Kidney epithelial cell (primary cell): ENCODE data around the gene KMT2C. TPM values are rescaled to one million over a fixed set of nuclear protein-coding genes. Genes with fewer than 3 reads are reported as not detected.
"Not testable (repeated sequence)": the region's sequence is repeated elsewhere in the genome, so short reads cannot be mapped to it uniquely, and the experiment has no call there.

Experiments used
- DNase-seq: peaks from one replicate; pipeline ENCODE4 v3.0.0-alpha.2; 2010; ENCODE audit warnings: low read depth
- H3K27me3 ChIP-seq: 2 replicates; pipeline ENCODE4 v1.6.0; 2011; ENCODE audit warnings: low read length; ENCODE audit not compliant: control insufficient read depth, insufficient read depth
- H3K36me3 ChIP-seq: 2 replicates; pipeline ENCODE4 v1.5.1; 2011; ENCODE audit warnings: low read length; ENCODE audit not compliant: control insufficient read depth, insufficient read depth
- H3K4me3 ChIP-seq: 2 replicates; pipeline ENCODE4 v1.5.1; 2011; ENCODE audit warnings: low read depth, mild to moderate bottlenecking, control low read depth, low read length
- CTCF ChIP-seq: IDR thresholded peaks from 2 replicates; pipeline ENCODE4 v1.5.1; 2011; ENCODE audit warnings: mild to moderate bottlenecking, moderate library complexity, low read length, control low read depth, inconsistent platforms; ENCODE audit not compliant: insufficient read depth, poor library complexity, severe bottlenecking
- total RNA-seq: library from RNA; depleted of rRNA; stranded (reverse); fragments of >200 nt; gene quantifications from 2 replicates; pipeline ENCODE4 v1.2.3, GENCODE V29; 2015

The KMT2C gene
- total RNA-seq, 1 donor from 2014 or later, result 29.0 TPM

GRCh38 chr7:152313831-152314604 is 121.8 kb downstream of the KMT2C start:
- TF ChIP-seq CTCF, result no peak
- DNase-seq, result peak; percentile 90
- H3K4me3 ChIP-seq, result no peak overlapping the region
- no peaks in the 10 kb centered on the region for H3K36me3 ChIP-seq
- H3K27me3 ChIP-seq, result no peaks in the 10 kb centered on the region

GRCh38 chr7:152313217-152313616 is 122.6 kb downstream of the KMT2C start:
- TF ChIP-seq CTCF, result no peak
- Histone ChIP-seq H3K4me3 (no peak overlapping the region), H3K36me3 (no peaks in the 10 kb centered on the region), H3K27me3 (no peaks in the 10 kb centered on the region)
- DNase-seq, result no peak

- H3K4me3 ChIP-seq, result no peak overlapping the region
- H3K27me3 ChIP-seq, result no peaks in the 10 kb centered on the region
- H3K36me3 ChIP-seq, result no peaks in the 10 kb centered on the region
- TF ChIP-seq CTCF, result no peak
- DNase-seq, result no peak
Observed at GRCh38 chr7:152312316-152312715, 123.5 kb downstream of the KMT2C start.

GRCh38 chr7:152307902-152308301 is 127.9 kb downstream of the KMT2C start:
- H3K36me3 ChIP-seq, result no peaks in the 10 kb centered on the region
- H3K27me3 ChIP-seq, result no peaks in the 10 kb centered on the region
- H3K4me3 ChIP-seq, result no peak overlapping the region
- no peak for TF ChIP-seq CTCF
- no peak for DNase-seq

GRCh38 chr7:152299542-152300143 is 136.2 kb downstream of the KMT2C start:
- not testable (repeated sequence) for H3K36me3 ChIP-seq, H3K4me3 ChIP-seq, H3K27me3 ChIP-seq, DNase-seq

GRCh38 chr7:152292897-152293296 is 142.9 kb downstream of the KMT2C start:
- no peak for DNase-seq
- H3K4me3 ChIP-seq, result no peak overlapping the region
- H3K36me3 ChIP-seq, result no peaks in the 10 kb centered on the region
- no peak for TF ChIP-seq CTCF
- H3K27me3 ChIP-seq, result no peaks in the 10 kb centered on the region

- H3K27me3 ChIP-seq, H3K4me3 ChIP-seq, DNase-seq, H3K36me3 ChIP-seq: not testable (repeated sequence)
Observed at GRCh38 chr7:152286972-152287371, 148.8 kb downstream of the KMT2C start.

GRCh38 chr7:152286219-152286618 is 149.6 kb downstream of the KMT2C start:
- not testable (repeated sequence) for H3K4me3 ChIP-seq, DNase-seq, H3K27me3 ChIP-seq, H3K36me3 ChIP-seq

- not testable (repeated sequence) for DNase-seq, H3K36me3 ChIP-seq, H3K27me3 ChIP-seq, H3K4me3 ChIP-seq
Observed at GRCh38 chr7:152284998-152285397, 150.8 kb downstream of the KMT2C start.
